NCI-H1048 (cell line): ENCODE results near the gene MMAB.
"Not testable (repeated sequence)": the region's sequence is repeated elsewhere in the genome, so short reads cannot be mapped to it uniquely, and the experiment has no call there.

Experiments
- DNase-seq: peaks from one replicate; lab custom pipeline; 2025; lab: John Stamatoyannopoulos, UW

Gene MMAB

GRCh38 chr12:109602132-109602531, 28.8 kb upstream of the MMAB start:
- not testable (repeated sequence) for DNase-seq

- no peak for DNase-seq
These were observed 28.3 kb upstream of the MMAB start for GRCh38 chr12:109601557-109601956.

DNA sequence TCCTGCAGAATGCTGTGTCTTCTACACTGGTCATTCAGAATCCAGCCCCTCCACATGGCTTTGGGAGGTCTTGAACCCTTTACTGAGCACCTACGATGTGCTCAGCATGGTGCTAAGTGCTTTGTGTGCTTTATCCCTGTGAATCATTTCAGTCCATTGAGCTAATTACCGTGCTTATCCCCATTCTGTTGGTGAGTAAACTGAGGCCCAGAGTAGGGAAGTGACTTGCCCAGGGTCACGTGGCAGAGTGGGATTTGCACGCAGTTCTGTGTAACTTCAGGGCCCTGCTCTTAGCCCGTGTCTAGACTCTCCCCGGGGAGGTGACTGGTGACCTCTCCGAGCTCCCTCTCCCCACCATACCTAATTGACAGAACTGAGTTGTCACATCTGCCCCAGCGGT, 27.7 kb upstream of the MMAB start:
- DNase-seq = no peak

GRCh38 chr12:109600481-109600880, 27.2 kb upstream of the MMAB start:
- no peak for DNase-seq

GRCh38 chr12:109599087-109599486, 25.8 kb upstream of the MMAB start:
- DNase-seq = no peak

GRCh38 chr12:109598428-109598854, 25.1 kb upstream of the MMAB start:
- DNase-seq = no peak

DNA sequence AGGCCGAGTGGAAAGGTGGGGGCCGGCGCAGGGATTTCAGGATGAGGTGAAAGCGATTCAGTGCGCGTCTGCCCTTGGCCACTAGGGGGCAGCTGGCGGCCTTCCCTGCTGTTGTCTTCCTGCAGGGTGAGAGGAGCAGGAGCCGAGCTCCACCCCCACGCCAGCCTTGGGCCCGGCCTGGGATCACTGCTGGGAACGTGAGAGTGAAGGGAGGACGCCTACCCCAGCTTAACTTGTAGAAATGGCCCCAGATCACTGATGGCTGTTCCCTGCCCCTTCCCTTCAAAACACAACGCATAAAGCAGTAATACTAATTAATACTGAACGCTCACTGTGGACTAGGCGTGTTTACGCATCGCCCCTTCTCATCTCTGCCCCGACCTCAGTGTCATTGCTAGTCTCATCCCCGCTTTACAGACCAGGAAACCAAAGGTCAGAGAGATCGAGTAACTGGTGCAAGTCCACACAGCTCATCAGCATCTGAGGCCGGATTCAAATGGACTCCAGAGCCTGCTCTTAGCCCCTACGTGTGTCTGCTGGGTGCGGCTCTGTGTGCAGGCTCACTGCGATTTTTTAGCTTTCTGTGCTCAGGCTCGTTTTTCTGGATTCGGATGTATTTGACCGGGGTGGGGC, 24.6 kb upstream of the MMAB start:
- DNase-seq = peak; percentile 35

GRCh38 chr12:109597414-109597794, 24.1 kb upstream of the MMAB start:
- DNase-seq = no peak

GRCh38 chr12:109596418-109597244, 23.3 kb upstream of the MMAB start:
- DNase-seq = no peak

GRCh38 chr12:109595321-109595902, 22.1 kb upstream of the MMAB start:
- no peak for DNase-seq

- no peak for DNase-seq
These were observed 21.4 kb upstream of the MMAB start for GRCh38 chr12:109594556-109595317.

GRCh38 chr12:109592905-109593272, 19.6 kb upstream of the MMAB start:
- DNase-seq = no peak

DNA sequence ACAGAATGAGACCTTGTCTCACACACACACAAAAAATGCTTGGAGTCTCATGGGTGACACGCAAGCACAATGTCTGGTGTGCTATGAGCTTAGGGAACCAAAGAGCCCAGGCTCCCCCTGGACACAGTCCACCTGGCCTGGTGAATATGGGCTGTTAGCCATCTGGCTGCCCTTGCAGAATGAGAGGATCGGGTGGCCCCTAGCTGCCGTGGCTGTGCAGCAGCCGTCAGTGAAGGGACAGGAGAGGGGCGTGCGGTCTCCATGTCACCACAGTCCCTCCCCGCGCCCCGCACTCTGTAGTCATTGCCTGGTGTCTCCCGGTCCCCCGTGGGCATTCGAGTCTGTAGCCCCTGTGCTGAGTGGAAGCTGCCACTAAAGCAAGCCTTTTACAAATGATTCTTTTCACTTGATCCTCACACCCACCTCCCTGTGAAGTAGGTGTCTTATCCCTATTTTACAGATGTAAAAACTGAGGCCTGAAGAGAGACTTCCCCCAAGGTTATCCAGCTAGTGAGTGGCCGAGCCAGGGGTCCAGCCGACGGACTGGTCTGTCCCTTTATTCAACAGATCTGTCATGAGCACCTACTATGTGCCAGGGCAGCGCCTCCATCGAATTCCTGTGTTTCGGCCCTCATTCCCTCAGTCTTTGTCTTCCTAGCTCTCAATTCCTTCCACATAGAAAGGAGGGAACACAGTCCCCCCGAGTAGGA, 19.0 kb upstream of the MMAB start:
- DNase-seq = no peak

DNA sequence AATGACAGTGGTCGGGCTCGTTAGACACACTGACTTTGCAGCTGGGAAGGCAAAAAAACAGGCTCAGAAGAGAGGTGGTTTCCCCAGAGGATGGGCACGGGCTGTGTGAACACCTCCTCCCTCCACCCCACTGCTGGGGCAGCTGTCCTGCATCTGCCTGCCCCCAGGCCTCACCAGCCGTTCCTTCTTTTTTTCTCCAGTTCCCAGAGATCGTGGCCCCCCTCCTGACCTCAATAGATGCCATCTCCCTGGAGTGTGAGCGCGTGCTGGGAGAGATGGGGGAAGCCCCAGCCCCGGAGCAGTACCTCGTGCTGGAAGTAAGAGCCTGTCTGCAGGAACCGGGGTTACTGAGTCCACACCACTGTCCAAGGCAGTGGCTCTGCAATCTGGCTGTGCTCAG, 17.7 kb upstream of the MMAB start:
- DNase-seq = no peak

- no peak for DNase-seq
These were observed 17.3 kb upstream of the MMAB start for GRCh38 chr12:109590566-109590965.

DNA sequence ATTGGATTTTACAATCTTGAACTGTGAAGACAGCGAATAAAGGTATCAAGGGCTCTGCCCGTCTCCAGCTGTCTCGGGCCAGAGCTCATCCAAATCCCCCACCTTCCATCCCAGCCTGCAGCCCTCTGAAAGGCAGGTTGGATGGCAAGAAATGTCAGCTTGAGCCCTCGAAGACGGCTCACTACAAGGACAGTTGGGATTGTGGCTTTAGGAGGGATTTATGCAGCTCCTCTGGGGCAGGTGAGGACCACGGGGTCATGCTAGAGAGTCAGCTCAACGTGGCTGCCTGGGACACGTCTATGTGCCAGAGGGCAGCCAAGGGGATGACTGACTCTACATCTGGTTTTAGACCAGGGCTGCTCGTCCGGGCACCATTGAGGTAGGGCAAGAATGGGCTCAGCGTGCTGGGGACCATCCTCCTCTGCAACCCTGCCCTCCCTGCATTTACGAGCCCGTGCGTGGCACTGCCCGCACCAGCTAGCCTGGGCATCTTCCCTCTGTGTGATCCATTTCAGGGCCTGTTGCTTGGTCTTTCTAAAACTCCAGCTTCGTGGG, 16.5 kb upstream of the MMAB start:
- no peak for DNase-seq

- no peak for DNase-seq
These were observed 15.9 kb upstream of the MMAB start for GRCh38 chr12:109589240-109589590.

GRCh38 chr12:109588461-109589239, 15.3 kb upstream of the MMAB start:
- DNase-seq = no peak

DNA sequence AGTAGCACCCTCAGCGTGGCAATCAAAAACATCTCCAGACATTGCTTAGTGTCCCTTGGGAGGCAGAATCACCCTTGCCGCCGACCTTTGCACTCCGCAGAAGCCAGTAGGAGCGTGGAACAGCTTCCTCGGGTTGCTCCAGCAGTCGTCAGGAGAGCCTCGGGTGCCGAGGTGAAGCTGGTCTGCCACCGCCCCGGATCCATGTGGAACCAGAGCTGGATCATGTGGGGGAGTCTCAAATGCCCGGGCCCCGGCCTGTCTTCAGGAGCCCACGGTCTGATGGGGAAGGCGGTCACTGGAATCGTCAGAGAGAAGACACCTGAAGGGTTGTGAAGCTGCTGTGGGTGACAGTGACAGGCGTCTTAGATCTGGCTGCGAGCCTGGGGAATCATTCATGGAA, 14.6 kb upstream of the MMAB start:
- DNase-seq = no peak

- DNase-seq = no peak
These were observed 13.3 kb upstream of the MMAB start for GRCh38 chr12:109586385-109587296.
